HT-29 (cell line): Measurements from ENCODE around the gene DVL1. TPM values are rescaled to one million over a fixed set of nuclear protein-coding genes. Genes with fewer than 3 reads are reported as not detected.

Experiments used
- small RNA-seq: library from RNA; depleted of rRNA; stranded (forward); fragments of <200 nt; gene quantifications from one replicate; pipeline ENCODE3, GENCODE V24; 2014
- total RNA-seq: library from RNA; depleted of rRNA; stranded (reverse); fragments of >200 nt; shearing (Covaris generic); gene quantifications from 2 replicates; pipeline ENCODE4 v1.2.3, GENCODE V29; 2014; rRNA removed

The DVL1 gene
- total RNA-seq, 1 experiment from 2014 or later: 246 TPM

Small RNAs within 50 kb of the gene (small RNA-seq; reads per million reads assigned to genes)
- not detected for gene MIR6726

Other genes with a start within 250 kb of the DVL1 start
- 61.4 and 67.6 TPM in 2 replicates for gene C1orf159, start 233.3 kb downstream of the DVL1 start, total RNA-seq
- 5.8 and 6.6 TPM in 2 replicates for gene TTLL10, start 175.5 kb downstream of the DVL1 start, total RNA-seq
- gene TNFRSF18, start 142.8 kb downstream of the DVL1 start, total RNA-seq: 0.42 TPM in 1 of 2 replicates, not detected in the other
- gene TNFRSF4, start 135.3 kb downstream of the DVL1 start, total RNA-seq: not detected in 2 replicates
- 163 and 188 TPM in 2 replicates for gene SDF4, start 117.4 kb downstream of the DVL1 start, total RNA-seq
- 84.2 and 87.7 TPM in 2 replicates for gene B3GALT6, start 117.2 kb downstream of the DVL1 start, total RNA-seq
- gene C1QTNF12, start 102.7 kb downstream of the DVL1 start, total RNA-seq: 4.1 and 6.0 TPM in 2 replicates
- 93.1 and 94.4 TPM in 2 replicates for gene UBE2J2, start 75.6 kb downstream of the DVL1 start, total RNA-seq
- gene SCNN1D, start 69.0 kb downstream of the DVL1 start, total RNA-seq: 0.48 and 0.50 TPM in 2 replicates
- gene ACAP3, start 41.5 kb downstream of the DVL1 start, total RNA-seq: 104 and 113 TPM in 2 replicates
- 152 and 157 TPM in 2 replicates for gene PUSL1, start 40.8 kb downstream of the DVL1 start, total RNA-seq
- 174 and 200 TPM in 2 replicates for gene INTS11, start 24.8 kb downstream of the DVL1 start, total RNA-seq
- 62.5 and 70.5 TPM in 2 replicates for gene CPTP, start 24.6 kb downstream of the DVL1 start, total RNA-seq
- 0.89 and 1.6 TPM in 2 replicates for gene TAS1R3, start 18.1 kb downstream of the DVL1 start, total RNA-seq
- gene MXRA8, start 9.1 kb upstream of the DVL1 start, total RNA-seq: not detected in 2 replicates
- 377 and 383 TPM in 2 replicates for gene AURKAIP1, start 25.8 kb upstream of the DVL1 start, total RNA-seq
- gene CCNL2, start 49.9 kb upstream of the DVL1 start, total RNA-seq: 200 and 243 TPM in 2 replicates
- 235 and 276 TPM in 2 replicates for gene MRPL20, start 57.9 kb upstream of the DVL1 start, total RNA-seq
- 0.44 and 1.4 TPM in 2 replicates for gene ANKRD65, start 71.9 kb upstream of the DVL1 start, total RNA-seq
- gene VWA1, start 86.3 kb upstream of the DVL1 start, total RNA-seq: 220 and 232 TPM in 2 replicates
- gene ATAD3C, start 100.3 kb upstream of the DVL1 start, total RNA-seq: 2.3 and 3.1 TPM in 2 replicates
- 102 and 111 TPM in 2 replicates for gene ATAD3B, start 122.3 kb upstream of the DVL1 start, total RNA-seq
- gene ATAD3A, start 162.7 kb upstream of the DVL1 start, total RNA-seq: 155 and 162 TPM in 2 replicates
- 1.4 and 2.4 TPM in 2 replicates for gene TMEM240, start 191.2 kb upstream of the DVL1 start, total RNA-seq
- gene SSU72, start 225.4 kb upstream of the DVL1 start, total RNA-seq: 140 and 148 TPM in 2 replicates